Hepatocyte (in vitro differentiated cells): ENCODE data around the gene TAGLN3. TPM values are rescaled to one million over a fixed set of nuclear protein-coding genes. Genes with fewer than 3 reads are reported as not detected.

Experiments
- DNase-seq: peaks from one replicate; pipeline ENCODE4 v3.0.0-alpha.2; 2016; ENCODE audit warnings: low spot score
- H2AFZ ChIP-seq: fragments of 200-600 bp; sonication (generic); 2 replicates; pipeline ENCODE4 v1.6.0; 2016; ENCODE audit warnings: antibody characterized with exemption, mild to moderate bottlenecking
- H3K27ac ChIP-seq: fragments of 200-600 bp; sonication (generic); 2 replicates; pipeline ENCODE4 v1.5.1; 2016; ENCODE audit warnings: mild to moderate bottlenecking
- H3K27me3 ChIP-seq: fragments of 200-600 bp; sonication (generic); 2 replicates; pipeline ENCODE4 v1.6.1; 2016
- H3K36me3 ChIP-seq: fragments of 200-600 bp; sonication (generic); replicated peaks from 2 replicates; pipeline ENCODE4 v1.5.1; 2016; ENCODE audit warnings: low read depth; ENCODE audit not compliant: insufficient read depth
- H3K4me1 ChIP-seq: fragments of 200-600 bp; sonication (generic); 2 replicates; pipeline ENCODE4 v1.5.1; 2016; ENCODE audit warnings: mild to moderate bottlenecking, moderate library complexity; ENCODE audit not compliant: insufficient read depth
- H3K4me2 ChIP-seq: fragments of 200-600 bp; sonication (generic); 2 replicates; pipeline ENCODE4 v1.6.0; 2016
- H3K4me3 ChIP-seq: fragments of 200-600 bp; sonication (generic); 2 replicates; pipeline ENCODE4 v1.5.1; 2016; ENCODE audit warnings: mild to moderate bottlenecking
- H3K79me2 ChIP-seq: fragments of 200-600 bp; sonication (generic); 2 replicates; pipeline ENCODE4 v1.6.0; 2017; ENCODE audit warnings: mild to moderate bottlenecking
- H3K9me2 ChIP-seq: fragments of 200-600 bp; sonication (generic); replicated peaks from 2 replicates; pipeline ENCODE4 v1.6.0; 2017; ENCODE audit warnings: mild to moderate bottlenecking; ENCODE audit not compliant: insufficient read depth
- H3K9me3 ChIP-seq: fragments of 200-600 bp; sonication (generic); 2 replicates; pipeline ENCODE4 v1.5.1; 2016; ENCODE audit warnings: low read depth, mild to moderate bottlenecking
- H4K20me1 ChIP-seq: fragments of 200-600 bp; sonication (generic); 2 replicates; pipeline ENCODE4 v1.6.0; 2016; ENCODE audit warnings: mild to moderate bottlenecking; ENCODE audit not compliant: insufficient read depth, poor library complexity, severe bottlenecking
- CTCF ChIP-seq: fragments of 200-600 bp; sonication (generic); IDR thresholded peaks from 2 replicates; pipeline ENCODE4 v1.5.1; 2016; ENCODE audit warnings: antibody characterized with exemption, mild to moderate bottlenecking; ENCODE audit not compliant: poor library complexity
- EZH2 ChIP-seq: fragments of 200-600 bp; sonication (generic); IDR thresholded peaks from 2 replicates; pipeline ENCODE4 v1.6.1; 2016; ENCODE audit warnings: antibody characterized with exemption, mild to moderate bottlenecking, borderline replicate concordance
- EZH2phosphoT487 ChIP-seq: fragments of 200-600 bp; sonication (generic); IDR thresholded peaks from one replicate; pipeline ENCODE4 v1.6.1; 2018; ENCODE audit warnings: antibody characterized with exemption, mild to moderate bottlenecking, low read depth, moderate library complexity; ENCODE audit not compliant: unreplicated experiment, severe bottlenecking
- WGBS: methylation state at CpG from one replicate; pipeline ENCODE4 v1.1.6; 2016; ENCODE audit warnings: low lambda C conversion rate; ENCODE audit errors: missing lambda C conversion rate; 5-methylcytosine and 5-hydroxymethylcytosine counted together
- polyA plus RNA-seq: library from polyadenylated mRNA; unstranded; fragments of >200 nt; fragmentation: Nextera tagmentation; extraction: Ambion mirVana; gene quantifications from 2 replicates; pipeline ENCODE4 v1.2.1, GENCODE V29; 2016
- total RNA-seq: library from RNA; depleted of rRNA; stranded (reverse); fragments of >200 nt; gene quantifications from 2 replicates; pipeline ENCODE4 v1.2.3, GENCODE V29; 2014

The TAGLN3 gene
- total and polyA plus RNA-seq, 2 experiments from 2014 or later, result 0.51 to 2.1 TPM

DNA sequence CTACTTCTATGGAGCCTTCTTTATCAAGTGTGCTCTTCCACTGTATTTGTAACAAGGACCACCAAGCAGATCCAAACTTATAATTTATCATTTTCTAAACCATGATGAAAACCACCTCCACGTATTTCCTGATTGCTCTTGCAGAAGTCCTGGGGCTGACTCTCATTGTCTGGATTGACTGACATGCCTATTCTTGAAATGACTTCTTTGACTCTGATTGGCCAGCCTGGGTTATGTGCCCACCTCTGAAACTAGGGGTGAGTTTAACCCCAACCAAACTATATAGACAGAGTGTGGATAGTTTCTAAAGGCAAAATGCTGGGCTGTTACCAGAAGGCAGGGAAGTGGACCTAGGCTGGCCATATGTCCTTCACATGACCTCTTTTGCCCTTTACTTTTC, 48.5 kb downstream of the TAGLN3 start:
- Histone ChIP-seq H3K4me3 (no peak overlapping the region), H3K27ac (no peak overlapping the region), H2AFZ (no peak overlapping the region), H4K20me1 (no peaks in the 10 kb centered on the region), H3K4me1 (no peaks in the 10 kb centered on the region), H3K79me2 (no peaks in the 10 kb centered on the region), H3K9me3 (no peaks in the 10 kb centered on the region), H3K4me2 (no peak overlapping the region), H3K9me2 (no peaks in the 10 kb centered on the region), H3K27me3 (no peaks in the 10 kb centered on the region), H3K36me3 (no peaks in the 10 kb centered on the region)
- 95% methylated on average over 1 of the region's 1 CpG for WGBS
- DNase-seq, result no peak
- TF ChIP-seq CTCF (no peak), EZH2phosphoT487 (no peak), EZH2 (no peak)

DNA sequence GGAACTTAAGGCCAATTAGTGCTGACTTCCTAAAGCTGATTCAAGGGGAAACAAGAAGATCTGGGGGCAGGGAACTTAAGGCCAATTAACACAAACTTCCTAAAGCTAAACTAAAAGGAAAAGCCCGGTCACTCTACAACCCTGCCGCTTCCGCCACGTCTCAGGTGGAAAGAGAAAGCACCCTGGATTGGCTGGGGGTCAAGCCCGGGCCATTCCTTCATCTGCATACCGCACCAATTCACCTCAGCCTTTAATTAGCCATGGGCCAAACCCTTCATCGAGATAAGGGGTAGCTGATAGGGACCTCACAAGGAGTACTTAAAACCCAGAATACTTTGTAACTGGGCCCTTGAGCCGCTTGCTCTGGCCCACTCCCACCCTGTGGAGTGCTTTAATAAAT, 50.2 kb downstream of the TAGLN3 start:
- H3K9me3 ChIP-seq, result no peaks in the 10 kb centered on the region
- H3K4me1 ChIP-seq, result no peaks in the 10 kb centered on the region
- no peaks in the 10 kb centered on the region for H3K36me3 ChIP-seq
- DNase-seq, result no peak
- no peaks in the 10 kb centered on the region for H3K27me3 ChIP-seq
- H3K9me2 ChIP-seq, result no peaks in the 10 kb centered on the region
- H3K79me2 ChIP-seq, result no peaks in the 10 kb centered on the region
- H3K27ac ChIP-seq, result no peak overlapping the region
- no peak overlapping the region for H3K4me3 ChIP-seq
- WGBS, result 43% methylated on average over 8 of the region's 8 CpGs
- H2AFZ ChIP-seq, result no peak overlapping the region
- H3K4me2 ChIP-seq, result no peak overlapping the region
- TF ChIP-seq CTCF (no peak), EZH2phosphoT487 (no peak), EZH2 (no peak)
- no peaks in the 10 kb centered on the region for H4K20me1 ChIP-seq

- H3K9me2 ChIP-seq, result no peaks in the 10 kb centered on the region
- no peaks in the 10 kb centered on the region for H3K27me3 ChIP-seq
- H3K27ac ChIP-seq, result no peak overlapping the region
- no peak overlapping the region for H3K4me2 ChIP-seq
- no peak for DNase-seq
- no peaks in the 10 kb centered on the region for H3K9me3 ChIP-seq
- WGBS, result 6% methylated on average over 1 of the region's 1 CpG
- TF ChIP-seq CTCF (no peak), EZH2phosphoT487 (no peak), EZH2 (no peak)
- no peak overlapping the region for H3K4me3 ChIP-seq
- H3K4me1 ChIP-seq, result no peaks in the 10 kb centered on the region
- no peaks in the 10 kb centered on the region for H3K36me3 ChIP-seq
- no peak overlapping the region for H2AFZ ChIP-seq
- no peaks in the 10 kb centered on the region for H4K20me1 ChIP-seq
- H3K79me2 ChIP-seq, result no peaks in the 10 kb centered on the region
Observed at GRCh38 chr3:112053229-112053628, 54.5 kb downstream of the TAGLN3 start.

- Histone ChIP-seq H3K9me3 (no peaks in the 10 kb centered on the region), H3K36me3 (no peaks in the 10 kb centered on the region), H3K27me3 (no peaks in the 10 kb centered on the region), H3K4me2 (no peak overlapping the region), H3K9me2 (no peaks in the 10 kb centered on the region), H3K79me2 (no peaks in the 10 kb centered on the region), H3K4me3 (no peak overlapping the region), H3K4me1 (peaks cover 3% of the 10 kb centered on the region), H3K27ac (no peak overlapping the region), H2AFZ (no peak overlapping the region), H4K20me1 (no peaks in the 10 kb centered on the region)
- no peak for TF ChIP-seq EZH2phosphoT487
- no peak for TF ChIP-seq CTCF
- no peak for TF ChIP-seq EZH2
- 92% methylated on average over 6 of the region's 6 CpGs for WGBS
- no peak for DNase-seq
Observed at GRCh38 chr3:112056451-112056929, 57.8 kb downstream of the TAGLN3 start.
